ENCODE results near the gene ZNF529. TPM values are rescaled to one million over a fixed set of nuclear protein-coding genes. Genes with fewer than 3 reads are reported as not detected.

The ZNF529 gene
- total and polyA plus RNA-seq, 2 of the 8 experiments (the other 6 are each of a cell fraction or from before 2014, with no cell fraction given), result 8.4 to 14.1 TPM

- TF ChIP-seq BCL11A (IDR thresholded peaks at IDR 0.05; ENCODE audit: low read depth in 2 of 2, low read length in 2 of 2), result no peak
- no peak for TF ChIP-seq EZH2 (IDR thresholded peaks at IDR 0.05; ENCODE audit: low read depth, low read length, severe bottlenecking)
Measured at GRCh38 chr19:36497001-36497400, 76.1 kb downstream of the ZNF529 start (continued).

Other genes starting within 250 kb of the ZNF529 start
- gene ZFP14, start 194.1 kb downstream of the ZNF529 start, total RNA-seq (2021; fragmentation: NEBNext Ultra II Directional; extraction: Animal tissue kit (Norgen Biotek cat#: 25700)), result 8.2 and 8.8 TPM in 2 replicates
- 1.1 and 1.7 TPM in 2 replicates for gene ZFP14, start 194.1 kb downstream of the ZNF529 start, polyA plus RNA-seq (2011; rRNA removed)
- 16.5 TPM in 2 replicates for gene ZFP82, start 154.6 kb downstream of the ZNF529 start, total RNA-seq (2021; fragmentation: NEBNext Ultra II Directional; extraction: Animal tissue kit (Norgen Biotek cat#: 25700))
- 2.7 and 4.8 TPM in 2 replicates for gene ZFP82, start 154.6 kb downstream of the ZNF529 start, polyA plus RNA-seq (2011; rRNA removed)
- gene ZNF566, start 83.7 kb downstream of the ZNF529 start, total RNA-seq (2021; fragmentation: NEBNext Ultra II Directional; extraction: Animal tissue kit (Norgen Biotek cat#: 25700)), result 16.1 and 16.6 TPM in 2 replicates
- 6.7 and 6.9 TPM in 2 replicates for gene ZNF566, start 83.7 kb downstream of the ZNF529 start, polyA plus RNA-seq (2011; rRNA removed)
- gene ZNF260, start 45.0 kb downstream of the ZNF529 start, total RNA-seq (2021; fragmentation: NEBNext Ultra II Directional; extraction: Animal tissue kit (Norgen Biotek cat#: 25700)), result 30.7 and 32.3 TPM in 2 replicates
- gene ZNF260, start 45.0 kb downstream of the ZNF529 start, polyA plus RNA-seq (2011; rRNA removed), result 4.1 and 5.5 TPM in 2 replicates
- gene ZNF382, start 32.0 kb upstream of the ZNF529 start, total RNA-seq (2021; fragmentation: NEBNext Ultra II Directional; extraction: Animal tissue kit (Norgen Biotek cat#: 25700)), result 4.2 and 6.3 TPM in 2 replicates
- 1.7 and 1.9 TPM in 2 replicates for gene ZNF382, start 32.0 kb upstream of the ZNF529 start, polyA plus RNA-seq (2011; rRNA removed)
- gene ZNF461, start 93.5 kb upstream of the ZNF529 start, total RNA-seq (2021; fragmentation: NEBNext Ultra II Directional; extraction: Animal tissue kit (Norgen Biotek cat#: 25700)), result 5.4 and 5.9 TPM in 2 replicates
- gene ZNF461, start 93.5 kb upstream of the ZNF529 start, polyA plus RNA-seq (2011; rRNA removed), result 0.93 and 1.1 TPM in 2 replicates
- 10.5 and 10.6 TPM in 2 replicates for gene ZNF567, start 114.3 kb upstream of the ZNF529 start, total RNA-seq (2021; fragmentation: NEBNext Ultra II Directional; extraction: Animal tissue kit (Norgen Biotek cat#: 25700))
- 1.7 and 6.5 TPM in 2 replicates for gene ZNF567, start 114.3 kb upstream of the ZNF529 start, polyA plus RNA-seq (2011; rRNA removed)
- 18.0 and 21.2 TPM in 2 replicates for gene ZNF850, start 199.5 kb upstream of the ZNF529 start, total RNA-seq (2021; fragmentation: NEBNext Ultra II Directional; extraction: Animal tissue kit (Norgen Biotek cat#: 25700))
- 5.6 and 6.7 TPM in 2 replicates for gene ZNF850, start 199.5 kb upstream of the ZNF529 start, polyA plus RNA-seq (2011; rRNA removed)